Anterior cingulate cortex (tissue), 58 donors: ENCODE data around the gene CLEC16A.
A peak's percentile ranks its signal among the peaks of the same experiment; 100 is the strongest.

ENCODE experiments used
- DNase-seq, 58 donors: peaks; one replicate each; lab custom pipeline; 2025; lab: John Stamatoyannopoulos, UW

CLEC16A gene

DNA sequence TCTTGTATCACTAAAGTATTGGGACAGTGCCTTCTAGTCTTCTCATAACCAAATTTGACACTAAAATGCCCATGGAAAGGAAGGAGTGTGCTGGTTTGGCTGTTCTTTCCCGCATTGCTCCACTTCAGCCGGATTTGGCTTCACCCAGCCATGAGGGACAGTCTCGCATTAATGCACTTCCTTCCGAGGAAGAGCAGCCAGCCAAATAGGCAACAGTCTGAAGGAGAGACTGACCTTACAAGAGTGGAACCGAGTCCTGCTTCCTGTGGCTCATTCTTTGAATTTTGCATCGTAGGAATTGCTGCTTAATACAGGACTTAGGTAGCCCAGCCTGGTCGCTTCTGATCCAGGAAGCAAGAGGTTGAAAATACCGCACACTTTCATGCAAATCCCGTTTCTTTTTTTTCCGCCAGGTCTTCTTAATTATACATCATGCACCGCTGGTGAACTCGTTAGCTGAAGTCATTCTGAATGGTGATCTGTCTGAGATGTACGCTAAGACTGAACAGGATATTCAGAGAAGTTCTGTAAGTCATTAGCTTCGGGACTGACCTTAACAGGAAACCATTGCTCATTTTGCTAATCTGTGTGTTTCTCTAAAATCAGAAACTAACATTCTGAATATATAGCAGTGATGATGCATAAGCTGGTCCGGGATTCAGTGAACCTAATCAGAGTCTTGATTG lies 38.2 kb downstream of the CLEC16A start:
- DNase-seq, result peak in 11 of 58 donors; percentile 5 to 42 (median 22)

DNA sequence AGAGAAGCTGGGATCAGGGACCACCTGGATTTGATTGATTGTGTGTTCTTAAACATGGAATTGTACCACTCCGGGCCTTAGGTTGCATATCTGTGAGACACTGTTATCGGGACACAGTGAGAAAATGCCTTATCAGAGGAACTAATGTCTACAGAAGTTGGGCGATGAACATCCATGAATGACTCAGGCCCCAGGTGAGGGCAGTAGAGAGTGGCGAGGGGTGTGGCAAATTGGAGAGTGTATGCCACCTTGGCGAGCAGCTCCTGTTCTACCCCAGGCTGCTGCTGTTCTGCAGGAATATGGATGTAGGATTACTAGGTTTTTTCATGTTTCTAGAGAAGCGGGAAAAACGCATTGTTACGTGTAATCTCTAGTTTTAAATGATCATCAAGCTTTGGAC lies 38.8 kb downstream of the CLEC16A start:
- DNase-seq, result no peak

DNA sequence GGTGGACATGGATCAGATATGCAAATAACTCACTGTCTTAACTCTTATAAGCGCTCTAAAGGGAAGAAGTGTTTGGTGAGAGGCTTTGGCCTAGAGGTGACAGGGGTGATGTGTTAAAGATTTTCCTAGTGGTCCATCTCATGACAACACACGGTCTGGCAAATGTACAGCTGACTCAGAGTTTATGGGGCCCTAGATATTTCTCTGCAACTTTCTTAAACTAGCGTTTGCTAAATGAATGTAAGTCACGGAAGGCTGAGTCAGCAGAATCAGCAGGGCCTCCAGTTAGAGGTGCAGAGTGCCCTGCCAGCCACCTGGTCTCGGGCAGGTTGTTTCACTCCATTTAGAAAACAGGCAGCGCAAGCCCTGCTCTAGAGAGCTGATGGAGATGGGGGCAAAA lies 40.1 kb downstream of the CLEC16A start:
- no peak for DNase-seq

DNA sequence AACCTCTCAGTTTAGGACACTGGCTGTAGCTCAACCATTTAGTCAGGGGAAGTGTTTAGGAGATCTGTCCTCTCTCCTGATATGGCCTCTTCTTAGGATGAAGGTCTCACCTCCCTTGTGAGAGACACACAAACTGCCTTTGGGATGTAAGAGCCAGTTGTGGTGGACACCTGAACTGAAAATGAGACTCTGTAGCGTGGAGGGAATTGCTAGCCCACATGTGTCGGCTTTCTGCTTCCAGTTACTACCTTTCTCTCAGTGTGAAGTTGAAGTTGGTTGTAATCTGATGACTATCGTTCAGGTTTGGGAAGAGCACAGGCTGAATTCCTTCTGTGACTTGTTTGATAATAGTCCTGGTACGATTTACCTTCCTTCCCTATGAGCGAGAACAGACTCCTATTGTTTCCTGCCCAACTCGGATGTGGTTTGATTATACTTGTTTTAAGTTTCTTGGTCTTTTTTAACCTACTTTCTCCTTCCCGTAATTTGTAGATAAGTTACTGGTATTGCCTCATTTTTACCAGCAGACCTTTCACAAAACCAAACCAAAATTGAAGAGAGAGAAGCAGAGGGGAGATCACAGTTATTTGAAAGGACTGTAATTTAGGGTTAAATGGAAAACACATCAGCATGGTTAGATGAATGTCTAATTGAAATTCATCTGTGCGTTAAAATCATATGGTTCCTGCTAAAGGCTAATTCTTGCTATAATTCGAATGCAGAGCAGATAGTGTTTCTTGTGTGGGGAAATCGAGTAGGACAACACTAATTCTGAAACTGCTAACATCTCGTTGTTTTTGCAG lies 43.2 kb downstream of the CLEC16A start:
- DNase-seq, result no peak

DNA sequence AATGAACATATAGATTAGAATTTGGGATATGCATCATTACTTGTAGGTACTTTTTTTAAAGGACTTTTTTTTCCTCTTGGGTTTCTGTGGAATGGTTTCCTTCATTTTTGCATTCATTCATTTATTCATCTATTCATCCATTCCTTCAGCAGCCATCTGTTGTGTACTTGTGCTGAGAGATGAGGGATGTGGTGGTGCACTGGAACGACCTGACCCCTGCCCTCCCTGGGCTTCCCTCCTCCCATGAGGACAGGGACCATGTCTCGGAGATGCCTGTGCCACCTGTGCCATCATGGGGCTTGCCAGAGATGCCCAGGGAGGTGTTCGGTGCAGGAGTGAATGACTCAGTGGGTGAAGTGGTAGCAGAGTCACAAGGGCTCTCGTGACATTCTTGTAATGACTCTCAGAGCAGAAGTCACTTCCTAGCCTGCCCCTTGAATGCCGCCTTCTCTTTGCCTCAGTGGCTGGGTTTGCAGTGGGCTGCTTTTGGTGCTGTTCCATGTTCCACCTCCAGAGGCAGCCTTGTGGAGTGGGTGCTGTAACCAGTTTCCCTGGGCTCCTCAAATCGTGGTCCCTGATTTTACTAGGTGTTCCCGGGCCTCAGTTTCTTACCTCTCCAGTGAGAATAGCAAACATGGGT lies 43.9 kb downstream of the CLEC16A start:
- DNase-seq, result no peak

DNA sequence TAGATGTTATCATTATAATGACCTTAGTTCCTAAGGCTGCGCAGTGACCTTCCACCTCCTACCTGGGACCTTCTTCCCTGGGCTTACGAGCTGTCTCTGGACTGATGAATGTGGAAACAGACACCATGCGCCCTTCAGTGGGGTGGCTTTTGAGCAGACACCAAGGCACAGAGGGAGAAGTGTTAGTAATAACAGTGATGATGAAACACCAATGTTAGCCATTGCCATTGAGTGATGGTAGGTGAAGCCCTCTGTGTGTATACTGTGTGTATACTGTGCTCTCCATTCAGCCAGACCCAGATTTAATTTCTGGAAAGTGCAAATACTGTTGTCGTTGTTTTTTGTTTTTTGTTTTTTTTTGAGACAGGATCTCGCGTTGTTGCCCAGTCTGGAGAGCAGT lies 44.5 kb downstream of the CLEC16A start:
- no peak for DNase-seq

DNA sequence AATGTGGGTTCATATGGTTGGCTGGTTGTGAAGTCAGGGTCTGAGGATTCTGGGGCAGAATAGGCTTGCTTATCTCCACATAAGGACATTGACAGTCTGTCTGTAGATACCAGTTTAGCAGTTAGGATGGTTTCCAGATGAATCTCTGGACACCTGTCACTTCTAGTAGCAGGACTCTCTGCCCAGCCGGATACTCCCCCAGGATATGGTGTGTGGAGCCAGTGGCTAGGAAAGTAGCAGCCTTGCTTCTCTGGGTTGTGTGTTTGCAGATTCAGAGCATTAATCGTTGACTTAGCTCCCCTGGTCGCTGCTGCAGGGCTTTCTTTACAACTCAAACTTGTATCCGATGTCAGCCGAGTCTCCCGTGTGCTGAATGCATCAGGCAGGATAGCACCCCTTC lies 45.2 kb downstream of the CLEC16A start:
- DNase-seq, result no peak

DNA sequence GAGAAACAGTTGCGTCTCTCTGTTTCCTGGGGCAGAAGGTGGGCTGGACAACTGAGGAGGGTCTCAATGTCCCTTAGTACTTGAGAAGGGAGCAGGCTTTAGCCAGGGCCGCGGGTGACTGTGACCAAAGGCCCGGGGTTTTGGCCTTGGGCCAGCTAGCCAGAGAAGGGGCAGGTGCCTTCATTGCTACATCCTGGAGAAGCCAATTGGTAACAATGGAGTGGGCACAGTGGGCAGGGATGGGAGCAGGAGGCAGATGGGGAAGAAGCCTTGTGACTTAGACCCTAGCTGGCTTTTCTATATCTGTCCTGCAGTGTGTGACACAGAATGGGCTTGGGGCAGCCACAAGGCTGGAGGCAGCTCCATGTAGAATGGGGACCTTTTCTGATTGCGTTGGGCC lies 46.0 kb downstream of the CLEC16A start:
- DNase-seq, result no peak

DNA sequence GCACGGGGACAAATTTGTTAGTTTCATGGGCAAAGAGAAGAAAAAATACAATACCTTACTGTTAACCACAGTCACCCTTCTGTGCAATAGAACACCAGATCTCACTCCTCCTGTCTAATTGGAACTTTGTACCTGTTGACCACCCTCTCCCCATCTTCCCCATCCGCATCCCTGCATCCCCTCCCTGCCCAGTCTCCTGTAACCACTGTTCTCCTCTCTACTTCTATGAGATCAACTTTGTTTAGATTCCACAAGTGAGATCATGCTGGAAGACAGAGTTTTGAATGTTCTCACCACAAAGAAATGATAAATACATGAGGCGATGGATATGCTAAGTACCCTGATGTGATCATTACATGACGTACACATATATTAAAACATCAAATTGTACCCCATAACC lies 47.7 kb downstream of the CLEC16A start:
- no peak for DNase-seq

DNA sequence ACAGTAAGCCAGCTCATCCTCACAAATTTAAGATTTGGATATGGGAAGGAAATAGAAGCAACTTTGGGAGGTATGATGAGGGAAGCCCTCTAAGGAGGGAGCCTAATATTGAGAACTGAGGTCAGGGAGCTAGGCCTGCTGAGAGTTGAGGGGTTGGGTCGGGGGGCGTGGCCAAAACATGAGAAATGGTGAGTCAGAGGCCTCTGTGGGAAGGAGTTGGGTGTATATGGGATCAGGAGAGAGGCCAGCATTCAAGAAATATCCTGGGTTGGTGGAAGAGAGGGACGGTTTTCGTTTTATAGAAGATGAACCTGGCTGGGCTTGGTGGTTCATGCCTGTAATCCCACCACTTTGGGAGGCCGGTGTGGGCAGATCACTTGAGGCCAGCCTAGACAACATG lies 48.4 kb downstream of the CLEC16A start:
- no peak for DNase-seq

DNA sequence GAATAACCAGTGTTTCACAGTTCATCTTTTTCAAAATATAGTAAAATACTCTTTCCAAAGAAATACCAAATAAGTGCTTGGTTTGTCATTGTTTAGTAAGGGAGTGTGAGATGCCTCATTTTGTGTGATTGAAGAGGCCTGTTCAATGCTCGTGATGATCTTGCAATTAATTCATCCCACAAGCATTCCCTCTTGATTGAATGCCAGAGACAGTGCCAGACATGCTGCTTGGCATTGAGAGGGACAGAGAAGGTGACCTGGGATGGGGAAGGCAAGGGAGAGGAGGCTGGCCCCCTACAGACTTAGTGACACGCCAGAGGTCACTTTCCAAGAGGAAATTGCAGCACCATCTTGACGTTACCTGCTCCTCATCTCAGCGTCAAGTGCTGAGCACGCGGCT lies 49.3 kb downstream of the CLEC16A start:
- no peak for DNase-seq

DNA sequence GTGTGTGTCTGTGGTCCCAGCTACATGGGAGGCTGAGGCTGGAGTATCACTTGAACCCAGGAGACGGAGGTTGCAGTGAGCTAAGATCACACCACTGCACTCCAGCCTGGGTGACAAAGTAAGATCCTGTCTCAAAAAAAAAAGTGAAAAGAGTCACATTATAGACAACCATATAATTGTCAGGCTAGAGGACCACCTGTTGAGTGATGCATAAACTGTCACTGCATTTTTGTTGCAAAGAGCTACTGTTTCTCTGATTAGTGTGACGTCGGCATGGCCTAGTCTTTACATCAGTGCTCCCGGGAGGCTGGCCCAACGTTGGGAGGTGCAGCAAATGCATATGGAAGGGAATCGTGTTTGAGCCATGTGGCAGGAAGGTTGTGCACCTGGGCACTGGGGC lies 50.2 kb downstream of the CLEC16A start:
- DNase-seq, result no peak

DNA sequence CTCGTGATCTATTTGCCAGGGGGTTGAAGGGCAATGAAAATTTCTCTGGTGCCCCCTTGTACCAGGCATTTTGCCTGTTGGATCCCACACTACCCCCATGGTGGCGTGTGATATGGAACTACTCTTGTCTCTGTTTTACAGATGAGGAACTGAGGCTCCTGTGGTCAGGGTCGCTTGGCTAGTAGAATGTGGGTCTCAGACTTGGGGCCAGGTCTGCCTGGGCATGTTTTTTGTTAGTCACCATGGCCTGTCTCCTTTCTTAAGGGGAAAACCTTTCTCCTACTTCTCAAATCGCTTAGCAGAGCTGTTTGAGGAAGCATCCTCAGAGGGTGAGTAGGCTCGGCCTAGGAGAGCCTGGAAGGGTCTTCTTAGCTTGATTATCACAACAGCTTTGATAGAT lies 51.2 kb downstream of the CLEC16A start:
- no peak for DNase-seq

DNA sequence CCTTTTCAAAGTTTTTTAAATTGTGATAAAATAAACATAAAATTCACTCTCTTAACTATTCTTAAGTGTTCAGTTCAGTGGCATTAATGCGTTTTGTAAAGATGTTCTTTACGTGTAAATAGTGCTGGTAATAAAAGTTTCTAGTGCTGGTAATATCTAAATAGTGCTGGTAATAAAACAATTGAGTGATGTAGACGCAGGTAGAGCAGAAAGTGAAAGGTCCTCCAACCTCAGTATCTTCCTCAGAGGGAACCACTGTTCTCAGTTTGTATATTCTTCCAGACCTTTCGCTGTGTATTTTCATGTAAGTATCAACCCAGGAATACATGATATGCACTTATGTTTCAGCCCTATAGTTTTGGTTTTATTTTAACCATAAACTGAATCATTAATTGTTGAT lies 53.1 kb downstream of the CLEC16A start:
- no peak for DNase-seq

DNA sequence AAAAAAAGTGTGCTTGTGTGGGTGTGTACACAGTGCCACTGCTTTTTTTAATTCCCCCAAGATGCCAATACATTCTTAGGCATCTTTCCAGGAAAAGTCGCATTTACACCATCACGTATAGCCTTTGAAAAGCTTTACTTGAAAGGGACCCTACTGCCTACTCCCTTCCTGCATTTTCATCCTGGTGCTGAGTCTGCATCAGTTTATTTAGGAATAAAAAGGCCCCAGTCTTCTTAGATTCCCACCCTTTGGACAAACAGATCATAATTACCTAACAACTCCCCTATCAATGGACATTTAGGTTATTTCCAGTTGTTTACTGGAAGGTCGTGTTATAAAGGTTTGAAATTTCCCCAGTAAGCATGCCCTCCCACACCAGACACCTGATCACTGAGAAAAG lies 54.9 kb downstream of the CLEC16A start:
- no peak for DNase-seq

DNA sequence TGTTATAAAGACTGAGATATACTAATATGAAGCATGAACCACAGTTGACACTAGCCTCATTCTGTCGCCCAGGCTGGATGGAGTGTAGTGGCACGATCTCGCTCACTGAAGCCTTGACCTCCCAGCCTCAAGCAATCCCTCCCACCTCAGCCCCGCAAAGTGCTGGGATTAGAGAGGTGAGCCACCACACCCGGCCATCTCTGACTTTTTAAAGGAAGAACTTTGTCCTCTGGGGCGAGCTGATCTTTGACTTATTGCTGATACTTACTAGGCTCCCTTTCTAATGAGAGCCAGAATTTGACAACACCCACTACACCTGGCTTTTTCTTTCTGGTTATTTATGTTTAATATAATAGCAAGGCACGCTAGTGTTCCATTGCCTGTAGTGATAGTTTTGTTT lies 57.2 kb downstream of the CLEC16A start:
- no peak for DNase-seq

DNA sequence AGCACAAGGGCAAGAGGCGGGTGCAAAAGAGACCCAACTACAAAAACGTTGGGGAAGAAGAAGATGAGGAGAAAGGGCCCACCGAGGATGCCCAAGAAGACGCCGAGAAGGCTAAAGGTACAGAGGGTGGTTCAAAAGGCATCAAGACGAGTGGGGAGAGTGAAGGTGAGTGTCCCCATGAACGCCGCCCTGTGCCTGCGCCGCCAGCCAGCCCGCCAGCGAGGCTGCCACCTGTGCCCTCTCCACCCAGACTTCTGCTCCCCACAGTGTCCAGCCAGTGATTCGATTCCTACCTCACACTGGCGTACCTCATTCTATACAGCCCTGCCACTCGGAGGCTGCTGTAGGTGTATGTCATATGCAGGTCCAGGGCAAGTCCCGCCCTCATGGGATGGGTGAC lies 58.8 kb downstream of the CLEC16A start:
- DNase-seq, result no peak

DNA sequence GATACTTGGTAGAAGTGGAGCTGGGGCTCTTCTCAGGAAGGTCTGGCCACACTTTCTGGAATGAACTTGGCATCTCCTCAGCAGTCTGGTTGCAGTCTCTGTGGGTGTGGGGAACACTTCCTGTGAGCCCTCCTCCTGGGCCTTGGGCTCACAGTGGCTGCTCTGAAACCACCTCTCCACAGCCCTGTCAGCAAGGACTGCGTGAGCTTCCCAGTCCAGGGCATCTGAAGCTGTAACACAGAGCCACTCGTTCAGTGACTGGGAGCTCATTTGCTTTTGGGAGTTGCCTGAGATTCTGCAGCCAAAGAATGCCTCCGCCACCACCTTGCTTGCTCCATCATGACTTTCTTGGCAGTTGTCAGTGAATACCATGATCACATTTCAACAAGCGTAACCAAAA lies 60.0 kb downstream of the CLEC16A start:
- no peak for DNase-seq

DNA sequence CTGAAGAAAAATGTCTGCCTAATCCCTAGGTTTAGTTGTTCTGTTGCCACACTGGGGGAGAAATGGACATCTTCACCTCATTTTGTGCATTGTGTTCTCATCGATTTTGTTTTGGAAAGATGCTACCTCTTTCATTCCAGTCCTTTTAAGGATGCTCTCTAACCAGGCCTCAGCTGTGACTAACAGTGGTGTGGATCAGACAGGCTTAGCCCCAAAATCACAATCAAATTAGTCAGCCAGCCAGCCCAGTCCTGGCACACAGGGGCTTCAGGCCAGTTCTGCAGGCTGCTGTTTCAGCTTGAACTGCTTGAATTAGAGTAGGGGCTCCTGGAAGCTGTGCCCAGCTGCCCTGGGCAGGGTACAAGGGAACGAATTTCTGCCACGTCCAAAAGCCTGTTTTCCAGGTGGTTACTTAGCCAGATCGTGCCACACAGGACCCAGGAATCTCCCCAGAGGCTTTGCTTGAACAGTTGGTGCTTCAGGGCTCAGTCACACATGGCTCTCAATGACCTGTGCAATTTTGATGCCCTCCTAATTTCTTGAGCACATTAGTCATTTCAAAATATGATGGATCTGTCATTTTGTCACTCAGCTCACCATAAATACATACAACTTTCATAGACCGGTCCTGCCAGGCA lies 60.7 kb downstream of the CLEC16A start:
- no peak for DNase-seq

DNA sequence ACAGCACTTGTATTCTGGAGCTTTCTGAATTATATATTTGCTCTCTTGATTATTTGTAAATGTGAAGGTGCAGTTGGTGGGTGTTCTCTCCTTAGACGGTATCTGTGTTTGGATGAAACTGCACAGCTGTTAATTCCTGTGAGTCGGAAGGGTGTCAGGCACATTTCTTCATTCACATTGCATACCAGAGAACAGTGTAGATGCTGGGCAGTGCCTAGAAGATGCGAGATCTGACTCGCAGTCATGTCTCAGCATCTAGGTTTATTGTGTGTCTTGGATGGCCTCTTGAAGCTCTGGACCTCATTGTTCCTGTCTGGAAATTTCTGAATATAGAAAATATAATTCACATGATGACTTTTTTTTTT lies 61.2 kb downstream of the CLEC16A start:
- no peak for DNase-seq

DNA sequence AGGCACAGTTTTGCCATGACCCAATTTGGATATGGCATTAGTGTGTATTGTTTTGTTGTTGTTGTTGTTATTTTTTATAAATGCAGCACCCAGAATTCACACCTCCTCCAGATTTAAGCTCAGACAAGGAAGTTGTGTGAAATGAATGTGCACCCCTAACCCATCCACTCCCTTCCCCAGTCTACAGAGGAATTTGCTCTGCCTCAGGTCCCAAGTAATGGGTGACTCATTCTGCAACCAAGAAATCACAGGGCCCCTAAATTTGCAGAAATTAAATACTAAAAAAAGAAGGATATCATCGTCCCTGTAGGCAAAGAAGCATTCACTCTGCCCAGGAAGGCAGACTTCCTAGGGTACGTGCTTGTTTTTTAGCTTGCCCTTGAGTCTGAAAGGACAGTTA lies 62.3 kb downstream of the CLEC16A start:
- DNase-seq, result no peak
